AG09309 (cell line): ENCODE results near the gene MATN1.

Experiments used
- DNase-seq: peaks from one replicate; pipeline ENCODE4 v3.0.0-alpha.2; 2010; ENCODE audit warnings: low read depth
- H3K4me3 ChIP-seq: 2 replicates; pipeline ENCODE4 v1.5.1; 2011; ENCODE audit warnings: mild to moderate bottlenecking, low read depth, low read length, moderate library complexity; ENCODE audit not compliant: control insufficient read depth
- CTCF ChIP-seq: IDR thresholded peaks from 2 replicates; pipeline ENCODE4 v1.5.1; 2011; ENCODE audit warnings: mild to moderate bottlenecking, low read depth, low read length, inconsistent platforms; ENCODE audit not compliant: insufficient read depth, control insufficient read depth; ENCODE audit errors: missing control alignments

The MATN1 gene

GRCh38 chr1:30749691-30750583 lies 26.6 kb upstream of the MATN1 start:
- no peak for DNase-seq
- no peak overlapping the region for H3K4me3 ChIP-seq
- no peak for TF ChIP-seq CTCF

GRCh38 chr1:30748699-30749401 lies 25.5 kb upstream of the MATN1 start:
- no peak overlapping the region for H3K4me3 ChIP-seq
- TF ChIP-seq CTCF: no peak
- no peak for DNase-seq

- no peak overlapping the region for H3K4me3 ChIP-seq
- TF ChIP-seq CTCF: no peak
- DNase-seq: no peak
Observed at GRCh38 chr1:30748098-30748698, 24.8 kb upstream of the MATN1 start.

- no peak for TF ChIP-seq CTCF
- no peak for DNase-seq
- H3K4me3 ChIP-seq: no peak overlapping the region
Observed at GRCh38 chr1:30747033-30748008, 23.9 kb upstream of the MATN1 start.

GRCh38 chr1:30746212-30747032 lies 23.0 kb upstream of the MATN1 start:
- TF ChIP-seq CTCF: no peak
- H3K4me3 ChIP-seq: no peak overlapping the region
- DNase-seq: no peak
